Fibroblast of lung (primary cell): ENCODE data around the gene GRIK5.
A peak's percentile ranks its signal among the peaks of the same experiment; 100 is the strongest.

ENCODE experiments used
- CTCF ChIP-seq, 2 donors: IDR thresholded peaks in 1 of 2; conservative IDR thresholded peaks in 1 of 2; 1 replicate in 1 of 2; 2 replicates in 1 of 2; pipeline ENCODE4 v1.5.1; 2011 to 2012; ENCODE audit warnings: low read length in 2 of 2, control low read depth in 1 of 2, inconsistent platforms in 1 of 2, low read depth in 1 of 2, mild to moderate bottlenecking in 1 of 2
- EZH2 ChIP-seq: IDR thresholded peaks from 2 replicates; pipeline ENCODE4 v1.5.1; 2012; ENCODE audit warnings: low read length, control low read depth, mild to moderate bottlenecking; ENCODE audit errors: missing control alignments

DNA sequence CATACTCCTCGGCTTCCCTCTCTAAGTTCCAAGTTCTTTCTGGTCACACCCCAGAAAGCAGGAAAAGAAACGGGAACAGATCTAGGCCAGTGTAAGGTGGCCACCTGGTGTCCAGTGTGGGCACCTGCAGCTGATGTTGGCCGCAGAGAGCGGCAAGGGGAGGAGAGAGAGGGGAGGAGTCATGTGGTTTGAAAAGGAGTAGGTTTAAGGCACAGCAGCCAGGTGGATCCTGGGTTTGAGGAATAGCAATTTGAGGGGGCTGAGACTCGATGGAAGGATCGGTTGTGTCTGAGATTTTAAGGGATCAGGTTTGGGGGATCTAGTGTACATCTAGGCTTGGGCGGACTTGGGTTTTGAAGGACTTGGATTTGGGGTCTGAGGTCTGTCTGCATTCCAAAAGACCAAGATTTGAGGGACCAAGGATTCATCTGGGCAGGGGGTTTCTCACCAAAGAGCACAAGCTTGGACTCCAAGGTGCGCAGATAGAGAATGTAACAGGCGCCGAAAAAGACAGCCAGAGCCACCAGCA lies 112.1 kb downstream of the GRIK5 start:
- peak; percentile 64 to 82 for TF ChIP-seq CTCF (conservative IDR thresholded peaks at IDR 0.05 in 1 of 2, IDR thresholded peaks at IDR 0.05 in 1 of 2; ENCODE audit: low read depth in 1 of 2, low read length in 2 of 2)
- no peak for TF ChIP-seq EZH2
